Left ventricle myocardium inferior (tissue), 1 donor: Measurements from ENCODE around the gene C1QTNF12. TPM values are rescaled to one million over a fixed set of nuclear protein-coding genes. Genes with fewer than 3 reads are reported as not detected.

Experiments
- DNase-seq: peaks from one replicate; pipeline ENCODE4 v3.0.0-alpha.2; 2020
- H3K27ac ChIP-seq: fragments of 200-600 bp; replicated peaks from 2 replicates; pipeline ENCODE4 v1.8.0; 2021
- H3K27me3 ChIP-seq: fragments of 200-600 bp; 2 replicates; pipeline ENCODE4 v1.8.0; 2021; ENCODE audit warnings: low read depth
- H3K36me3 ChIP-seq: fragments of 200-600 bp; 2 replicates; pipeline ENCODE4 v1.8.0; 2021
- H3K4me1 ChIP-seq: fragments of 200-600 bp; 2 replicates; pipeline ENCODE4 v1.8.0; 2021
- H3K4me3 ChIP-seq: fragments of 200-600 bp; 2 replicates; pipeline ENCODE4 v1.8.0; 2021; ENCODE audit warnings: mild to moderate bottlenecking, moderate library complexity
- H3K9me3 ChIP-seq: fragments of 200-600 bp; replicated peaks from 2 replicates; pipeline ENCODE4 v1.8.0; 2021
- intact Hi-C: fragments of 100-400 bp; cut with micrococcal nuclease; formaldehyde crosslinking; loops from one replicate; pipeline ENCODE4 v1.11.0; 2022
- total RNA-seq: library from RNA; stranded (reverse); fragmentation: NEBNext Ultra II Directional; extraction: Animal tissue kit (Norgen Biotek cat#: 25700); gene quantifications from one replicate; pipeline ENCODE4 v1.2.1, GENCODE V29; 2021
- TF ChIP-seq, protein P1 (sequence below): fragments of 200-600 bp; IDR thresholded peaks from 2 replicates; pipeline ENCODE4 v1.8.0; 2021; ENCODE audit warnings: antibody characterized with exemption, mild to moderate bottlenecking, borderline replicate concordance
- donor health status: DM: no; HTN: yes; CAD: no; lungs with severe emphysema.

C1QTNF12 gene
- total RNA-seq, 1 donor from 2014 or later, result 0.55 TPM

DNA sequence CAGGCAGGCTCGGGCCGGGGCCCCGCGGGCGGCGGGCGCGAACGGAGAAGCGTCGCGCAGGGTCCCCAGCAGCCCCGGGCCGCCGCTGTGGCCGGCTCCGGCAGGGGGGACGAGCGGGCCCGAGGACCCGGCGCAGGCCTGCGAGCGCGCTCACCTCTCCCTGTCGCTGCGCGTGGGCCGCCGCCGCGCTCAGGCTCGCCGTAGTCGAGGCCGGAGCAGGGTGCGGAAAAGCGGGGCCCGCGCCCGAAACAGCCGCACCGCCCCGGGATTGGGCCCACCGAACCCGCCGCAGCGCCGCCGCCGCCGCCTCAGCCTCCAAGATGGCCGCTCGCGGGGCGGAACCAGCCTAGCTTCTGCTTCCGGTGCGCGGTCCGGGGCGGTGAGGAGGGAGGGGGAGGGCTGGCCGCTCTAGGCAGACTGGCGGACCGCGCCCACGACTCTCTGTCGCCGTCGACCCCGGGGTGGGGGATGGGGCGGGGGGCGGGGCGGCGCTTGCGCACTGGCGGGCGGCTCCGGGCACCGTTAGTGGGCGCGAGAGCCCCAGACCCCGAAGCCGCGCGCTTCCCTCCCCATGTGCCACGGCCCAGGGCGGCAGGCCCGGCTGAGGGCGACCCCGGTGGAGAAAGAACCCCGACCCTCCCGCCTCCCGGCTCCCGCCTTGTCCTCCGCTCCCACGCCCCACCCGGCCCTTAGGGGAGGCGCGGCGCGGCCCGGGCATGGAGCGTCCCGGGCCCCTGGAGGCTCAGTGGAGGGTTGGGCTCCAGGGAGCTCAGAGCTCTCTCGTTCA lies 27.2 kb upstream of the C1QTNF12 start, which contains the start of gene UBE2J2:
UBE2J2 (minus strand) TSS at position 343 of the 787 bp plus-strand sequence. CDS start 5,862 bp downstream, outside the sequence.
- no peaks in the 10 kb centered on the region for H3K9me3 ChIP-seq
- DNase-seq, result peak; percentile 96
- intact Hi-C loops, result no loop called here
- H3K27ac ChIP-seq, result peak within 1 kb of the TSS; percentile 94
- H3K27me3 ChIP-seq, result no peaks in the 10 kb centered on the region
- TF ChIP-seq, protein P1, sequence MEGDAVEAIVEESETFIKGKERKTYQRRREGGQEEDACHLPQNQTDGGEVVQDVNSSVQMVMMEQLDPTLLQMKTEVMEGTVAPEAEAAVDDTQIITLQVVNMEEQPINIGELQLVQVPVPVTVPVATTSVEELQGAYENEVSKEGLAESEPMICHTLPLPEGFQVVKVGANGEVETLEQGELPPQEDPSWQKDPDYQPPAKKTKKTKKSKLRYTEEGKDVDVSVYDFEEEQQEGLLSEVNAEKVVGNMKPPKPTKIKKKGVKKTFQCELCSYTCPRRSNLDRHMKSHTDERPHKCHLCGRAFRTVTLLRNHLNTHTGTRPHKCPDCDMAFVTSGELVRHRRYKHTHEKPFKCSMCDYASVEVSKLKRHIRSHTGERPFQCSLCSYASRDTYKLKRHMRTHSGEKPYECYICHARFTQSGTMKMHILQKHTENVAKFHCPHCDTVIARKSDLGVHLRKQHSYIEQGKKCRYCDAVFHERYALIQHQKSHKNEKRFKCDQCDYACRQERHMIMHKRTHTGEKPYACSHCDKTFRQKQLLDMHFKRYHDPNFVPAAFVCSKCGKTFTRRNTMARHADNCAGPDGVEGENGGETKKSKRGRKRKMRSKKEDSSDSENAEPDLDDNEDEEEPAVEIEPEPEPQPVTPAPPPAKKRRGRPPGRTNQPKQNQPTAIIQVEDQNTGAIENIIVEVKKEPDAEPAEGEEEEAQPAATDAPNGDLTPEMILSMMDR, result peak; percentile 0
- peaks cover 57% of the 10 kb centered on the region for H3K4me1 ChIP-seq
- peak within 1 kb of the TSS; percentile 98 for H3K4me3 ChIP-seq
- H3K36me3 ChIP-seq, result peaks cover 16% of the 10 kb centered on the region

DNA sequence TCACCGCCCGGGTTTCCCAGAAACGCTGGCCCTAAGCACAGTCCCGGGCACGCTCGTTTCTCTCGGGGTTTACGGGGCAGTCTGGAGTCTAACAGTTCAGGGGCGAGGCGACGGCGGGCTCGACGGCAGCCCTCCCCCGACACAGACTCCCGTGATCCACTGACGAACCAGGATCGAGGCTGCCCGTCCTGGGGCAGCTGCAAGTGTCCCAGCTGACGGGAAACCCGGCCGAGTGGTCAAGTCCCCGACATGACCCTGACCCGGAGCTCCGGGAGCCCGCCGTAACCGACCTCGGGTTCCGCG lies 26.6 kb upstream of the C1QTNF12 start:
- peak overlapping the region; percentile 94 for H3K27ac ChIP-seq
- peaks cover 22% of the 10 kb centered on the region for H3K36me3 ChIP-seq
- DNase-seq, result no peak
- peak overlapping the region; percentile 98 for H3K4me3 ChIP-seq
- TF ChIP-seq, protein P1, result no peak
- H3K4me1 ChIP-seq, result peaks cover 57% of the 10 kb centered on the region
- H3K9me3 ChIP-seq, result no peaks in the 10 kb centered on the region
- intact Hi-C loops, result no loop called here
- no peaks in the 10 kb centered on the region for H3K27me3 ChIP-seq

DNA sequence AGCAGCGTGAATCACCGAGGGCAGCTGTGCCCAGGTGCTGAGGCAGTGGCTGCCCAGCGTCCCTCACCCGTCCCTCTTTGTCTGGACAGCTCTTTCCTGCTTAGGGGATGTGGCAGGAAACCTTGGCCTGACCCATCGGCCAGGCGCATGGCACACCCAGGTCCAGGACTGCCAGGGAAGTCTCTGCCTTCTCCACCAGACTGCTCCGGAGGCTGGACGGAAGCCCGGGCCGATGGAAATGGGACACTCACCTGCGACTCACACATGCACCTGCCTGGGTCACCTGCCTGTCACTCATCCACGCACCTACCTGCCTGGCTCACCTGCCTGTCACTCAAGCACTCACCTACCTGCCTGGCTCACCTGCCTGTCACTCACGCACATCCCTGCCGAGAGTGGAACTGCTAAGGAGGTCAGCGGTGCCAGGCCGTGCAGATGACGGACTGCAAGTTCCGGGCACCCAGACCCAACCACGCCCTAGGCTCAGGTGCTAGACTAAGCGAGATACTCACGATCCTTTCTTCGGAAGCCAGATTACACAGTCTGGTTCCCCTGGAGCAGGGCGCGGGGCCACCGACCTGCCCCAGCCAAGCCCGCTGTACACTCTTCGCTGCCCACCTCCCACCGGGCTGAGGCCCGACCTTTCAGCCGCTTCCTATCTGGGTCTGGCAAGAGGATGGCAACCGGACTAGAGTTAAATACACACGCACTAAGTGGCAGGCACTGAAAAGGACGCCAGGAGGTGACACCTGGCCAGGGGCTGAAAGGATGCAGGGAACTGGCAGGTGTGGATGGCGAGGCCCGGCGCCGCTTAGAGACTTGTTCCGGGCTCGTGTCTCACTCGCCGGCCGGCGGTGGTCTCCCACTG lies 26.1 kb upstream of the C1QTNF12 start:
- TF ChIP-seq, protein P1, result no peak
- no peaks in the 10 kb centered on the region for H3K9me3 ChIP-seq
- peaks cover 26% of the 10 kb centered on the region for H3K36me3 ChIP-seq
- H3K27ac ChIP-seq, result peak overlapping the region; percentile 94
- no peaks in the 10 kb centered on the region for H3K27me3 ChIP-seq
- peak overlapping the region; percentile 98 for H3K4me3 ChIP-seq
- DNase-seq, result no peak
- intact Hi-C loops, result no loop called here
- peaks cover 57% of the 10 kb centered on the region for H3K4me1 ChIP-seq

DNA sequence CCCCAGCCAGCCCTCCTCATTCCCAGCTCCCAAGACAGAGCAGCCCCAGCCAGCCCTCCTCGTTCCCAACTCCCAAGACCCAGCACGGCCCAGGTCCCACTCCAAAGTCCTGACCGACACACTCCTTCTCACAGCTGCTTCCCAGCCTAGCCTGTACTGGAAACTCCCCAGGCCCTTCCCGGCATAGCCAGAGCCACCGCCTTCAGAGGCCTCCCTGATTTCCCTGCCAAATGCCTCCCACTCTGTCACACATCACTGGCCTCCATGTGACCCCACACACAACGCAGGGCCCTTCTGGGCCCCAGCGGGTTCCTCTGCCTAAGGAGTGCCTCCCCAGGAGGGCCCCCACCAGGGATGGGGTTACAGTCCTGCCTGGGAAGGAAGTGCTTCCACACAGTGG lies 24.3 kb upstream of the C1QTNF12 start:
- no peak for DNase-seq
- Histone ChIP-seq H3K27me3 (no peaks in the 10 kb centered on the region), H3K27ac (no peak overlapping the region), H3K4me3 (peak overlapping the region; percentile 98), H3K36me3 (peaks cover 43% of the 10 kb centered on the region), H3K4me1 (peaks cover 57% of the 10 kb centered on the region), H3K9me3 (no peaks in the 10 kb centered on the region)
- intact Hi-C loops, result no loop called here
- TF ChIP-seq, protein P1, result no peak

DNA sequence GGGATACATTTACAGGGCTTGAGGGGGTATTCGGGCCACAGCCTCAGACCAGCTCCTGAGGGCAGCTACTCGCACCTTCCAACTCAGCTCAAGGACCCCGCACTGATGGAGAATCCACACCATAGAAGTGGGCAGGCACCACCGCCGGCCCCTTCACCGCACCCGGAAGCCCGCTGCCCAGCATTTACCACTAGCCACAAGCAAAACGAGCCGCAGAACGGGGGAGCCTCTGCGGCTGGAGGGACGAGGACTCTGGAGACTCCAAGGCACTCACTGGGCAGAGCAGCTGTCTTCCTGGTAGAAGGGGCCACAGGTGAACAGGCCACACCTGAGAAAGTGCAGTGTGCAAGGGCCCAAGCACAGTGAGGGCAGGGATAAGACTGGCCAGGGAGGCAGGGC lies 21.8 kb upstream of the C1QTNF12 start:
- H3K36me3 ChIP-seq, result peaks cover 65% of the 10 kb centered on the region
- no peak for DNase-seq
- H3K9me3 ChIP-seq, result no peaks in the 10 kb centered on the region
- TF ChIP-seq, protein P1, result no peak
- intact Hi-C loops, result no loop called here
- H3K4me3 ChIP-seq, result no peak overlapping the region
- H3K4me1 ChIP-seq, result peaks cover 46% of the 10 kb centered on the region
- no peak overlapping the region for H3K27ac ChIP-seq
- H3K27me3 ChIP-seq, result no peaks in the 10 kb centered on the region
